Stomach smooth muscle (tissue), 2 donors: ENCODE measurements around the gene SCAMP1.
A peak's percentile ranks its signal among the peaks of the same experiment; 100 is the strongest.
"Not testable (repeated sequence)": the region's sequence is repeated elsewhere in the genome, so short reads cannot be mapped to it uniquely, and the experiment has no call there.

Source experiments
- H3K27ac ChIP-seq: one replicate; pipeline ENCODE4 v1.7.0; 2013; ENCODE audit warnings: mild to moderate bottlenecking, low read length, inconsistent platforms
- H3K27me3 ChIP-seq, 2 donors: one replicate each; pipeline ENCODE4 v1.7.0; 2013; ENCODE audit warnings: low read length in 2 of 2; ENCODE audit not compliant: insufficient read depth in 2 of 2, control insufficient read depth in 1 of 2
- H3K36me3 ChIP-seq, 2 donors: one replicate each; pipeline ENCODE4 v1.7.0; 2013; ENCODE audit warnings: low read length in 2 of 2; ENCODE audit not compliant: control insufficient read depth in 2 of 2, insufficient read depth in 2 of 2
- H3K4me1 ChIP-seq: one replicate; pipeline ENCODE4 v1.7.0; 2013; ENCODE audit warnings: low read length; ENCODE audit not compliant: control insufficient read depth, insufficient read depth
- H3K4me3 ChIP-seq, 2 donors: one replicate each; pipeline ENCODE4 v1.7.0; 2013; ENCODE audit warnings: low read length in 2 of 2
- H3K9ac ChIP-seq, 2 donors: one replicate each; pipeline ENCODE4 v1.7.0; 2013; ENCODE audit warnings: low read length in 2 of 2, mild to moderate bottlenecking in 1 of 2
- H3K9me3 ChIP-seq, 2 donors: one replicate each; pipeline ENCODE4 v1.7.0; 2013; ENCODE audit warnings: low read length in 2 of 2; ENCODE audit not compliant: control insufficient read depth in 2 of 2
- donor health status: healthy.
- donor health status: Pancreatic carcinoma.

The SCAMP1 gene

GRCh38 chr5:78361631-78361993, 1.2 kb downstream of the SCAMP1 start:
- Histone ChIP-seq H3K4me1 (peaks cover 12% of the 10 kb centered on the region), H3K27ac (peak overlapping the region; percentile 82), H3K27me3 (no peaks in the 10 kb centered on the region), H3K36me3 (peaks cover 0 to 2% of the 10 kb centered on the region in 2 donors), H3K9ac (peak overlapping the region; percentile 84 to 86), H3K9me3 (no peaks in the 10 kb centered on the region), H3K4me3 (peak overlapping the region; percentile 93 to 94)

DNA sequence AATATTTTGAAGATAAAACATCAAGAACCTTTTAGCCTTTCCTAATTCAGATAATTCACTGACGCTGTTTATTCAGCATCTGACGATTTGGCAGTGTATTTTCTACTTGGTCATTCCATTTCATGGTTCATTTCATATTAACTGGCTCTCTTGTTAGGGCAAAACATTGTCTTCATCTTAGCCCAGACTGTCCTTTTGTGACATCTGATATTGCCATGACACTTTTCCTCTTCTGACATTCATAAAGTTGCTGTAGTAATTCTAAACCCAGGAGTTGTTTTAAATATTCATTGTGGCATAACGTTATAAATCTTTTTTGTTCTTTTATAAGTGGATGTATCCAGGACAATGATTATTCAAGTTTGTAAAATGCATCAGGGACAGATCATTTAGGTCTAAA, 1.8 kb downstream of the SCAMP1 start:
- Histone ChIP-seq H3K36me3 (no peaks in the 10 kb centered on the region), H3K4me1 (peaks cover 12% of the 10 kb centered on the region), H3K27ac (no peak overlapping the region), H3K9me3 (no peaks in the 10 kb centered on the region), H3K9ac (no peak overlapping the region), H3K4me3 (no peak overlapping the region), H3K27me3 (no peaks in the 10 kb centered on the region)

DNA sequence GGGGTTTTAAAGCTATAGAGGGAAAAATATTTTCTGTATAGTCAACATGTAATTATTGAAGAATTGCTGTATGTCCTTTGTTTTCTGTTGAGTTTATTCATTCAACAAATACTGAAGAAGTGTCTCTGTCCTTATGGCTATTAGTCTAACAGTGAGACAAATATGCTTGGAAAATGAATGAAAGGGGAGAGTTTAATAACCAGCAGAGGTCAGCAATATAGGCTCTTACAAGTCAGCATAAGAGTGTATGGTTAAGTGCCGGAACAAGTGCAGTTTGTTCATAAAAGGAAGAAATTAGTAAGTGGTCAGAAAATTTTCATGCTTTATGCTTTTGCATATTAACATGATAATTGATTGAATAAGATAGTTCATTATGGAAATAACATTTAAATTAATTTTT, 3.6 kb downstream of the SCAMP1 start:
- Histone ChIP-seq H3K27me3 (no peaks in the 10 kb centered on the region), H3K9me3 (no peaks in the 10 kb centered on the region)

DNA sequence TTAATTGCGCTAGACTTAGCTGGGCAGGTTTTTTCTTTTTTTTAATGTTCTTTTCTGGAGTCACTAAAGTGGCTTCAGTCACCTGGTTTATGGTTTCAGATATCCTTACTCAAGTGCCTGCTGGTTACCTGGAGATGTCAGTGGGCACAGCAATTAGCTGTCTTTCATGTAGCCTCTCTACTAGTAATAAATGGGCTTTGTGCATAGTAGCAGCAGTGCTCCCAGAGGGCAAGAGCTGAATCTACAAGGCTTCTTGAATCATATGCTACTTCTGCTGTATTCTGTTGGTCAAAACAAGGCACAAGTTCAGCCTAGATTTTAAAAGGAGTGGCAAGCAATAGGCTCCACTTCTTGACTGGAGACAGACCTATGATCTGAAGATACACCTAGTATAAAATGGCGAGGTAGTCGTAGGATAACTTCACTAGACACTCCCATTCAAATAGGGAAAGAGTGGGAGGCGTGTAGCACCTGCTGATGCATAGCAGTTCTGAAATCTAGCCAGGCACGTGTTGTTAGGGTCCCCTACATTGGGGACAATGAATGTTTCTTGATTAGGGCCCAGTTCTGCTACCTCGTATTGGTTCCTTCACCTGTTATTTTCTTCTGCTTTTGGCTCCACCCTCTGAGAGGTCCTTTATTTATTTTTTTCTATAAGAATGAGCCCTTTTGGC, 7.0 kb downstream of the SCAMP1 start:
- Histone ChIP-seq H3K4me1 (no peaks in the 10 kb centered on the region), H3K36me3 (no peaks in the 10 kb centered on the region), H3K9ac (no peak overlapping the region), H3K4me3 (no peak overlapping the region), H3K9me3 (no peaks in the 10 kb centered on the region), H3K27me3 (no peaks in the 10 kb centered on the region), H3K27ac (no peak overlapping the region)

More for the DNA sequence above, 3.6 kb downstream of the SCAMP1 start:
- Histone ChIP-seq H3K9ac (no peak overlapping the region), H3K4me1 (peaks cover 7% of the 10 kb centered on the region), H3K27ac (no peak overlapping the region), H3K36me3 (no peaks in the 10 kb centered on the region), H3K4me3 (no peak overlapping the region)

DNA sequence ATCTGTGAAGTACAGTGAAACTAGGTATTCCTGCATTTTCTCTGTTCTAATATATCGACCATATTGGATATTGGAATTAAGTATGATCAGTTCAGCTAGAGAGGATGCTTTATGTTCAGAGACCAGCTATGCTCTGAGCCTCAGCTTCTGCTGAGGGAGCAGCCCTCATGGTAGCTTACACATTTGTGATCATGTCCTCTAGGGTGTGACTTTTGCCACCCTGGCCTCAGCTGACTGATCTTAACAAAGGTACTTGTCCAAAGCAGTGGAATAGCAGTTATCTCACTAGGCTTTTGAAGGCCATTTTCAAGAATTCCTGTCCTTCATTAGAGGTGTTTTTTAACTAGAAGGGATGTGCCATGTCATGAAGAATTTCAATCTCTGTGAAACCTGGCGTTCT, 9.3 kb downstream of the SCAMP1 start:
- Histone ChIP-seq H3K4me1 (no peaks in the 10 kb centered on the region), H3K36me3 (no peaks in the 10 kb centered on the region), H3K27ac (no peak overlapping the region), H3K9ac (no peak overlapping the region), H3K4me3 (no peak overlapping the region), H3K9me3 (no peaks in the 10 kb centered on the region), H3K27me3 (no peaks in the 10 kb centered on the region)

- H3K27ac ChIP-seq, result no peak overlapping the region
- no peak overlapping the region for H3K4me3 ChIP-seq
- H3K4me1 ChIP-seq, result no peaks in the 10 kb centered on the region
- H3K27me3 ChIP-seq, result no peaks in the 10 kb centered on the region
- no peaks in the 10 kb centered on the region for H3K36me3 ChIP-seq
- H3K9ac ChIP-seq, result no peak overlapping the region
- no peaks in the 10 kb centered on the region for H3K9me3 ChIP-seq
Observed at GRCh38 chr5:78373231-78373630, 12.8 kb downstream of the SCAMP1 start.

DNA sequence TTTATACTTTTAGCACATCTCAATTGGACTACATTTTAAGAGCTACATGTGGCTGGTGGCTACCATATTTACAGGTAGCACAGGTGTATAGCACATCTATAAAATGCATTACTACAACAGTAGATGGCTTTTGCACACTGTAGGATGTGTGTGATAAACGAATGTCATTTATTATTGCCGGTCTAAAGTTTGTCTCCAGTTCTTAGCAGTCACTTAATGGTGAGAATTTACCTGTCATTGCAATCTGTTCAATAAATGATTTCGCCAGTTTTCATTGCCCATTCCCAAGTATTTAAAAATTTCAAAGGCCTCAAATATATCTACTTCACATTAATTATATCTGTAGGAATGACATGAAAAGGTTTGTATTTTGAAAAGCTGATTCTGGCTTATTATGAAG, 15.9 kb downstream of the SCAMP1 start:
- Histone ChIP-seq H3K4me3 (no peak overlapping the region), H3K4me1 (no peaks in the 10 kb centered on the region), H3K9me3 (no peaks in the 10 kb centered on the region), H3K36me3 (no peaks in the 10 kb centered on the region), H3K27me3 (no peaks in the 10 kb centered on the region), H3K27ac (no peak overlapping the region), H3K9ac (no peak overlapping the region)

GRCh38 chr5:78377056-78377717, 16.8 kb downstream of the SCAMP1 start:
- no peaks in the 10 kb centered on the region for H3K4me1 ChIP-seq
- no peaks in the 10 kb centered on the region for H3K27me3 ChIP-seq
- no peak overlapping the region for H3K4me3 ChIP-seq
- peak overlapping the region; percentile 1 for H3K27ac ChIP-seq
- H3K9ac ChIP-seq, result no peak overlapping the region
- no peaks in the 10 kb centered on the region for H3K36me3 ChIP-seq
- no peaks in the 10 kb centered on the region for H3K9me3 ChIP-seq

DNA sequence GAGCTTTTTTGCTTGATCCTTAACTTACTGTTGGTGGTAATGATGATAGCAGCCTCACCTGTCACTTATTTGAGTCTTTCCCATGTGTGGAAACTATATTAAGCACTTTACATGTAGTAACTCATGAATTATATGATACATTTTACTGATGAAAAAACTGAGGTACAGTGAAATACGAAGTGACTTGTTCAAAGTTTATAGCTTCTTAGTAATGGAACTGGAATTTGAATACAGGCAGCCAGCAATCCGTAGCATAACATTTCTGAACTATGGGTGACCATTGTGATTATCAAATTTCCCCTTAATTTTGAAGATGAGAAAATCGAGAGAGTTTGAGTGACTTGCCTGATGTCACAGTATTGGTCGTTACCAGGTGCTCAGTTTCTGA, 17.3 kb downstream of the SCAMP1 start:
- Histone ChIP-seq H3K9me3 (no peaks in the 10 kb centered on the region), H3K4me1 (no peaks in the 10 kb centered on the region), H3K27me3 (no peaks in the 10 kb centered on the region), H3K9ac (no peak overlapping the region), H3K4me3 (no peak overlapping the region), H3K27ac (peak overlapping the region; percentile 1), H3K36me3 (no peaks in the 10 kb centered on the region)

DNA sequence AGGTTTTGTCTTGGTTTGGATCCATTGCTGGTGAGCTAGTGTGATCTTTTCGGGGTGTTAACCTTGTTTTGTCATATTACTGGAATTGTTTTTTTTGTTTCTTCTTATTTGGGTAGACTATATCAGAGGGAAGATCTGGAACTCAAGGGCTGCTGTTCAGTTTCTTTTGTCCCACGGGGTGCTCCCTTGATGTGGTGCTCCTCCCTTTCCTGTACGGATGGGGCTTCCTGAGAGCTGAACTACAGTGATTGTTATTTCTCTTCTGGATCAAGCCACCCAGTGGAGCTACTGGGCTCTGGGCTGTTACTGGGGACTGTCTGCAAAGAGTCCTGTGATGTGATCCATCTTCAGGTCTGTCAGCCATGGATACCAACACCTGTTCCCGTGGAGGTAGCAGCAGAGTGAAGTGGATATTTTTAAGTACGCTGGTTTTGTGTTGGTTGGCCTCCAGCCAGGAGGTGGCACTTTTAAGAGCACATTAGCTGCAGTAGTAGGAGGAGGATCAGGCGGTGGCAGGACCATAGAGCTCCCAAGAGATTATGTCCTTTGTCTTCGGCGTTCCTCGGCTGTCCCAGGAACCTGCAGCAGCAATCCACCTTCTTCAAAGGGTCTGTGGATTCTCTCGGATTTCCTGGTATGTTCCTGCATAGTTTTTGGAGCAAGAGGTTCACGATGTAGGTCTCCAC, 27.2 kb downstream of the SCAMP1 start:
- Histone ChIP-seq H3K4me3 (no peak overlapping the region), H3K27ac (no peak overlapping the region), H3K9me3 (no peaks in the 10 kb centered on the region)

GRCh38 chr5:78391357-78391756, 30.9 kb downstream of the SCAMP1 start:
- H3K9me3 ChIP-seq, H3K36me3 ChIP-seq, H3K27ac ChIP-seq, H3K4me1 ChIP-seq, H3K9ac ChIP-seq, H3K27me3 ChIP-seq, H3K4me3 ChIP-seq: not testable (repeated sequence)

More for the DNA sequence above, 27.2 kb downstream of the SCAMP1 start:
- Histone ChIP-seq H3K9ac (no peak overlapping the region), H3K4me1 (no peaks in the 10 kb centered on the region), H3K36me3 (no peaks in the 10 kb centered on the region), H3K27me3 (no peaks in the 10 kb centered on the region)
